ENCODE results near the gene FOXF1. TPM values are rescaled to one million over a fixed set of nuclear protein-coding genes. Genes with fewer than 3 reads are reported as not detected.

Gene FOXF1
- total RNA-seq, 2 experiments from 2014 or later = not detected

DNA sequence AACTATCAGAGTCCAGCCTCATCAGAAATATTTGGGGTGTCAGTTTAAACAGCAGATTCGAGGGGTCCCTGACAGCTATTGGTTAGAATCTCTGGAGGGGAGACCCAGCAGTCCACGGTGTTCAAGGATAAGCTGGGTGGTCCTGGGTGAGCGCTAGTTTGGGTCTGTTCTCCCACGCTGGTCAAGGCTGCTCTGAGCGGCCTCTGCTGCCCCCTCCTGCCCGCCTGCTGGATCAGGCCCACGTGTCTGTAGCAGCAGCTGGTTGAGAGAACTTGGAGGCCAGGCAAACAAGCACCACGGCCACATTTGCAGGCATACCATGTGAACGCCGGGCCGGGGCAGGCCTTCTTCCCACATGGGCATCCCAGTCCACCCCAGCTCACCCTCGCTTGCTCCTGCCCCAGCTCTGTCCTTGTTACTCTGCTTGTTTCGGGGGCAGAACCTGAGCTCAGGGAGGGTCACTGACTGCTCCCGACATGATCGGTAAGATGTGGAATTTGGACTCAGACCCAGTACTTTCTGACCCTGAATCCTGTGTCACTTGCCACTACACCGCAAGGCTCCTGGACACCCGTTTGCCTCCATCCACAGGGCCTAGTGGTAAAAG, 7.4 kb downstream of the FOXF1 start:
- peaks cover 71% of the 10 kb centered on the region for H3K27me3 Mint-ChIP-seq
- H3K27ac Mint-ChIP-seq = no peak overlapping the region
- TF ChIP-seq CTCF (IDR thresholded peaks at IDR 0.05) = peak; percentile 70
- no peaks in the 10 kb centered on the region for H3K4me1 Mint-ChIP-seq (ENCODE audit: low read depth)
- ChIA-PET CTCF (interaction anchor here (0.7 to 2.8 kb wide), 15 partner anchors 8 to 698 kb away, joined by 3 to 20 read pairs (median 4); partner anchors contain the start of gene FOXF1), POLR2A (interaction anchor here (0.5 kb wide), 1 partner anchor 213 kb away, joined by 3 read pairs; no protein-coding TSS in a partner anchor)
- no peak overlapping the region for H3K4me3 Mint-ChIP-seq
- intact Hi-C loops (cut with micrococcal nuclease) = loop anchor here (2.0 to 5.0 kb wide), 2 partner anchors 175 to 445 kb away; no protein-coding TSS in a partner anchor
- no peaks in the 10 kb centered on the region for H3K36me3 Mint-ChIP-seq (ENCODE audit: low read depth)
- no peaks in the 10 kb centered on the region for H3K9me3 Mint-ChIP-seq
- ATAC-seq = no peak
- DNase-seq = peak; percentile 68

GRCh38 chr16:86519007-86519648, 8.8 kb downstream of the FOXF1 start:
- H3K36me3 Mint-ChIP-seq (ENCODE audit: low read depth) = no peaks in the 10 kb centered on the region

DNA sequence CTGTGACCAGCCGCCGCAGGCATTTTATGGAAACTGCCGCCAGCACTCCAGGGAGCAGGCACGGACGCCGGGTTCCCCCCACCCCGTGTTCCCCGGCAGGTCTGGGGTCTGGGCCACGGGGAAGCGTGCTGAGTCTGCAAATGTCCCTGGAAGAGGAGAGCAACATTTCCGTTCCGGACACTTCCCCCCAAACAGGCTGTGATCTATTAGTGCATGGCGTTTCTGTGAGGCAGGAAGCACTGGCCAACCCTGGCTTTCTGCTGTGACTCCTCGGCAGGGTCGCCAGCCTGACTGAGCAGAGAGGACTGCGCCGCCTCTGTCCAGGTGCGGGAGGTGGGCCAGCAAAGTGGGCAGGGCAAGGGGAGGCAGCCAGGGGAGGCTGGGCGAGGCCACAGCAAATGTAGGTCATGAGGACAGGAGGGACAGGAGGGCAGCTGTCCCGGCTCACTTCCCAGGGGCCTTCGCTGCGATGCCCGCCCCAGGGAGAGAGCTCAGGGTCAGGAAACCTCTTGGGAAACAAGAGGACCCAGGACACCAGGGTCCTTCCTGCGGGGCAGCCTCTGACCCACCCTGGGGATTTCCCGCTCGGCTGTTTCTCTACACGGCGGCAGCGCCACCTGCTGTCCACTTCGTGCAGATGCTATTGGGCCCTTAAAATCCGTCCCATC, 9.5 kb downstream of the FOXF1 start:
- peak; percentile 47 for ATAC-seq
- CTCF ChIA-PET = interaction anchor here (0.6 to 2.1 kb wide), 7 partner anchors 12 to 698 kb away, joined by 3 to 7 read pairs (median 4); no protein-coding TSS in a partner anchor

More at GRCh38 chr16:86519007-86519648, 8.8 kb downstream of the FOXF1 start:
- DNase-seq = no peak
- ChIA-PET CTCF (interaction anchor here (0.6 to 2.8 kb wide), 11 partner anchors 9 to 698 kb away, joined by 3 to 20 read pairs (median 4); partner anchors contain the start of gene FOXF1), POLR2A (no interaction called here)
- Mint-ChIP-seq H3K4me3 (no peak overlapping the region), H3K27me3 (peaks cover 59% of the 10 kb centered on the region), H3K9me3 (no peaks in the 10 kb centered on the region), H3K27ac (no peak overlapping the region), H3K4me1 (ENCODE audit: low read depth) (no peaks in the 10 kb centered on the region)
- ATAC-seq = no peak
- no peak for TF ChIP-seq CTCF (IDR thresholded peaks at IDR 0.05)
- intact Hi-C loops (cut with micrococcal nuclease) = loop anchor here (2.0 to 5.0 kb wide), 2 partner anchors 177 to 446 kb away; no protein-coding TSS in a partner anchor

GRCh38 chr16:86520317-86521210, 10.2 kb downstream of the FOXF1 start:
- TF ChIP-seq CTCF (IDR thresholded peaks at IDR 0.05) = peak; percentile 46
- peaks cover 48% of the 10 kb centered on the region for H3K27me3 Mint-ChIP-seq

More for the DNA sequence above, 9.5 kb downstream of the FOXF1 start:
- no peak overlapping the region for H3K4me3 Mint-ChIP-seq
- no peak overlapping the region for H3K27ac Mint-ChIP-seq
- TF ChIP-seq CTCF (IDR thresholded peaks at IDR 0.05) = peak; percentile 97
- H3K9me3 Mint-ChIP-seq = no peaks in the 10 kb centered on the region
- intact Hi-C loops (cut with micrococcal nuclease) = loop anchor here (2.0 to 5.0 kb wide), 2 partner anchors 177 to 447 kb away; no protein-coding TSS in a partner anchor
- POLR2A ChIA-PET = no interaction called here
- peak; percentile 59 for DNase-seq
- peaks cover 54% of the 10 kb centered on the region for H3K27me3 Mint-ChIP-seq
- no peaks in the 10 kb centered on the region for H3K36me3 Mint-ChIP-seq (ENCODE audit: low read depth)
- H3K4me1 Mint-ChIP-seq (ENCODE audit: low read depth) = no peaks in the 10 kb centered on the region

More at GRCh38 chr16:86520317-86521210, 10.2 kb downstream of the FOXF1 start:
- Mint-ChIP-seq H3K4me3 (no peak overlapping the region), H3K27ac (no peak overlapping the region), H3K4me1 (ENCODE audit: low read depth) (no peaks in the 10 kb centered on the region), H3K9me3 (no peaks in the 10 kb centered on the region), H3K36me3 (ENCODE audit: low read depth) (no peaks in the 10 kb centered on the region)
- DNase-seq (no peak), ATAC-seq (no peak)
- CTCF ChIA-PET = interaction anchor here (0.7 to 1.4 kb wide), 6 partner anchors 11 to 448 kb away, joined by 3 to 5 read pairs (median 4); no protein-coding TSS in a partner anchor
- POLR2A ChIA-PET = no interaction called here
- intact Hi-C loops (cut with micrococcal nuclease) = no loop called here
